ENCODE results near the gene ELAVL4. TPM values are rescaled to one million over a fixed set of nuclear protein-coding genes. Genes with fewer than 3 reads are reported as not detected.

ELAVL4 gene
- total RNA-seq, 4 donors from 2014 or later: 0.13 to 0.49 (median 0.42) TPM; not detected in 1

DNA sequence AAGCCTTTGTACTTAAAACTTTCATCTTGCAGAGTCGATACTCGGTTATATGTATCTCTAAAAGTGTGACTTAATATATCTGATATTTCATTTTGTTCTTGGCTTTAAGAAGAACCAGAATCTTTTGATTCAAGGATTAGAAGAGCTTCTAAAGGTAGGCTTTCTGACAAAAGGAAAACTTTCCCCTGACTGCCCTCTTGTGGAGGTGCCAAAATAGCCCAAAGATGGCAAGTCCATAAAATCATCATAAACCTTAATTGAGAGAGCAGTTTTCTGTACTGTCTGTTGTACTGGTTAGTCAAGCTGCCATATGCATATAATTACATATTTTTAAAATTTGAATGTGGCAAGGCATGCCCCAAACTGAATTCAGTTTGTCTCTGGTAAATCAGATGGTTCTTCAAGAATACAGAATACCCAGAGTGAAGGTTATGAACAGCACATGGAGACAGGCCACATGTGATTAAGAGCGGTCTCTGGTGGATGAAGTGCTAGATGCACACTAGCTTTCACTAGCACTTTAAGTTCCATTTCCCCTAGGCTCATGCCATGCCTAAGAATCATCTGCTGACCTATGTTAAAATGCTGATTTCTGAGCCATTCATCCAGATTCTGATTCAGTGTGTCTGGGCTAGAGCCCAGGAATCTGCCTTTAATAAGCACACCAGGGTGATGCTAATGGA lies 27.7 kb upstream of the ELAVL4 start:
- no peak for TF ChIP-seq POLR2A (IDR thresholded peaks at IDR 0.05)
- TF ChIP-seq, protein P1, sequence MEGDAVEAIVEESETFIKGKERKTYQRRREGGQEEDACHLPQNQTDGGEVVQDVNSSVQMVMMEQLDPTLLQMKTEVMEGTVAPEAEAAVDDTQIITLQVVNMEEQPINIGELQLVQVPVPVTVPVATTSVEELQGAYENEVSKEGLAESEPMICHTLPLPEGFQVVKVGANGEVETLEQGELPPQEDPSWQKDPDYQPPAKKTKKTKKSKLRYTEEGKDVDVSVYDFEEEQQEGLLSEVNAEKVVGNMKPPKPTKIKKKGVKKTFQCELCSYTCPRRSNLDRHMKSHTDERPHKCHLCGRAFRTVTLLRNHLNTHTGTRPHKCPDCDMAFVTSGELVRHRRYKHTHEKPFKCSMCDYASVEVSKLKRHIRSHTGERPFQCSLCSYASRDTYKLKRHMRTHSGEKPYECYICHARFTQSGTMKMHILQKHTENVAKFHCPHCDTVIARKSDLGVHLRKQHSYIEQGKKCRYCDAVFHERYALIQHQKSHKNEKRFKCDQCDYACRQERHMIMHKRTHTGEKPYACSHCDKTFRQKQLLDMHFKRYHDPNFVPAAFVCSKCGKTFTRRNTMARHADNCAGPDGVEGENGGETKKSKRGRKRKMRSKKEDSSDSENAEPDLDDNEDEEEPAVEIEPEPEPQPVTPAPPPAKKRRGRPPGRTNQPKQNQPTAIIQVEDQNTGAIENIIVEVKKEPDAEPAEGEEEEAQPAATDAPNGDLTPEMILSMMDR (IDR thresholded peaks at IDR 0.05): no peak
- WGBS, 2 donors: 47 to 77% methylated on average over 3 of the region's 3 CpGs
- DNase-seq (ENCODE audit: low spot score in 2 of 2): no peak
- intact Hi-C loops (cut with DNase I; ENCODE audit: low total_unique reads): no loop called here
- H3K4me3 ChIP-seq (ENCODE audit: low read depth, poor library complexity, severe bottlenecking): no peak overlapping the region

DNA sequence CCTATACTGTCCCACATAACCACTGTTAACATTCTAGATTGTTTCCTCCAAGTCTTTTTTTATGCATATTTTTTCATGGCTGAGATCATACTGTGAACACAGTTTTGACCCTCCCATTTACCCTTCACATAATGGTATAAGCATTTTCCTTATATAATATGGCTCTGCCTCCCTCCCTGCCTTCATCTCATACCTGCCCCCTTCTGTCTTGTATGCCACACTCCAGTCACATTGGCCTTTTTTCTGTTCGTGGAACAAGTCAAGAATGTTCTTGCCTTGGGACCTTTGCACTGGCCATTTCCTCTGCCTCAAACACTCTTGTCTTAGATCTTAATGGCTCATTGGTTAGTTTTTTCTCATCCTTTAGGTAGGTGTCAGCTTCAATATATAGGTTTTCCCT lies 24.3 kb upstream of the ELAVL4 start:
- H3K4me3 ChIP-seq (ENCODE audit: low read depth, poor library complexity, severe bottlenecking): no peak overlapping the region
- no peak for DNase-seq (ENCODE audit: low spot score in 2 of 2)
- intact Hi-C loops (cut with DNase I; ENCODE audit: low total_unique reads): no loop called here
- TF ChIP-seq, protein P1 (IDR thresholded peaks at IDR 0.05): no peak
- no peak for TF ChIP-seq POLR2A (IDR thresholded peaks at IDR 0.05)
- WGBS, 2 donors: 48 to 63% methylated on average over 1 of the region's 1 CpG

DNA sequence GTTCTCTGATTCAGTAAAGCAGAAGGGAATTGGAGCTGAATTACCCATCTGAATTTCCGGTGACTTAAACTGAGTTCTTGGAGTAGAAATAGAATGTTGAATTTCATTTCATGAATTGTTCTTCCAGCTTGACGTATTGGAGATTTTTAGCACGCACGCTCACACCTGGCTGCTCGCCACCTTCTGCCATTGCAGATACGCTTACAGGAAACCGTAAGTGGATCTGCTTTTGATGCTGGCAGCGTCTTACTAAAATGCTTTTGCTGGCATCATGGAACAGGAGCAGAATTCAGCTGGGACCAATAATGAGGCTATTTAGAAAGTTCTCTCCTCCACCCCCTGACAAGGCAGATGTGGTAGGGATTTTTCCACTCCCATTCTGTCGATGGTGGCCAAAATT lies 17.7 kb upstream of the ELAVL4 start:
- DNase-seq (ENCODE audit: low spot score in 2 of 2): no peak
- intact Hi-C loops (cut with DNase I; ENCODE audit: low total_unique reads): no loop called here
- WGBS, 2 donors: 72 to 75% methylated on average over 9 of the region's 9 CpGs
- H3K4me3 ChIP-seq (ENCODE audit: low read depth, poor library complexity, severe bottlenecking): no peak overlapping the region
- TF ChIP-seq POLR2A (IDR thresholded peaks at IDR 0.05): no peak
- TF ChIP-seq, protein P1 (IDR thresholded peaks at IDR 0.05): no peak

DNA sequence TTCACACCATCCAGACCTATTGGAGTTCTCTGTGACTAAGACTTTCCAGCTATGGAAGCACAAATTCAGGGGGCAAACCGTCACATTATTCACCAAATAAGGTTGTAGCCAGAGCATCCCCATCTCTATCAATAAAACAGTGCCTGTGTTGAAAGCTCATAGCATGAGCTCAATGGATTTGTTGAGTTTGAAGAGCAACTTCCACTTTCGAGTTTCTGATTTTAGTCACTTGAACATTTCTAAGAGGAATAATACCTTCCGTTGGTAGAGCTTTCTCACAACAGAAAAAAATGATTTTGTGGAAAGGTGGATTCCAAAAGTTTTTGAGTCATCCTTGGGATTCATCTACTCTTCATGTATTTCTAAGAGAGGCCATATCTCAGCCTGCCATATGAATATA lies 13.0 kb upstream of the ELAVL4 start:
- TF ChIP-seq, protein P1 (IDR thresholded peaks at IDR 0.05): no peak
- no peak for TF ChIP-seq POLR2A (IDR thresholded peaks at IDR 0.05)
- H3K4me3 ChIP-seq (ENCODE audit: low read depth, poor library complexity, severe bottlenecking): no peak overlapping the region
- 83 to 84% methylated on average over 3 of the region's 3 CpGs for WGBS, 2 donors
- no peak for DNase-seq (ENCODE audit: low spot score in 2 of 2)
- intact Hi-C loops (cut with DNase I; ENCODE audit: low total_unique reads): no loop called here

DNA sequence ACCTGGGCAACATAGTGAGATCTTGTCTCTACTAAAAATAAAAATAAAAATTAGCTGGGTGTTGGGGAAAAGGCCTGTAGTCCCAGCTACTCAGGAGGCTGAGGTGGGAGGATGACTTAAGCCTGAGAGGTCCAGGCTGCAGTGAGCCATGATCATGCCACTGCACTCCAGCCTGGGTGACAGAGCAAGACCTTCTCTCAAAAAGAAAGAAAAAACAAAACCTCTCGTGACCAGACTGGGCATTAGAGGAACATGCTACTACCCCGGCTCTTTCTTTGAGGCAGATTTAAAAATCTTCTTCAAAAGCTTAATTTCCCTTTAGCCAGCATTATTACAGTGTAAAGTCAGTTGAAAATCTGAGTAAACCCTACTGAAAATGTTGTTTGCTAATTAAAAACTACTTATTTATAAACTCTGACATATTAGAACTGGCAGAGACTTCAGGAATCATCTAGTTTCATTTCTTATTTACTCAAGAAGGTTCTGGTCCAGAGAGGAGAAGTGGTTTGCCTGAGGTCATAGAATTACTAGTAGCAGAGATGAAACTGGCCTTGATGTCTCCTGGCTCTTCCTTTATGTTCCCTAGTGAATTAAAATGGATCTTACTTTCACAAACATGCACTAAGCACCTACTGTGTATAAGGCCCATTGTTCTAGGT lies 11.6 kb upstream of the ELAVL4 start:
- intact Hi-C loops (cut with DNase I; ENCODE audit: low total_unique reads): no loop called here
- H3K4me3 ChIP-seq (ENCODE audit: low read depth, poor library complexity, severe bottlenecking): no peak overlapping the region
- TF ChIP-seq POLR2A (IDR thresholded peaks at IDR 0.05): no peak
- TF ChIP-seq, protein P1 (IDR thresholded peaks at IDR 0.05): no peak
- 77 to 90% methylated on average over 2 of the region's 2 CpGs for WGBS, 2 donors
- no peak for DNase-seq (ENCODE audit: low spot score in 2 of 2)

Data from lower leg skin (tissue), 4 donors.